Measurements from ENCODE around the gene RUFY3. TPM values are rescaled to one million over a fixed set of nuclear protein-coding genes. Genes with fewer than 3 reads are reported as not detected.

Gene RUFY3
- polyA plus RNA-seq, 3 donors, result 11.1 to 37.3 (median 12.5) TPM

DNA sequence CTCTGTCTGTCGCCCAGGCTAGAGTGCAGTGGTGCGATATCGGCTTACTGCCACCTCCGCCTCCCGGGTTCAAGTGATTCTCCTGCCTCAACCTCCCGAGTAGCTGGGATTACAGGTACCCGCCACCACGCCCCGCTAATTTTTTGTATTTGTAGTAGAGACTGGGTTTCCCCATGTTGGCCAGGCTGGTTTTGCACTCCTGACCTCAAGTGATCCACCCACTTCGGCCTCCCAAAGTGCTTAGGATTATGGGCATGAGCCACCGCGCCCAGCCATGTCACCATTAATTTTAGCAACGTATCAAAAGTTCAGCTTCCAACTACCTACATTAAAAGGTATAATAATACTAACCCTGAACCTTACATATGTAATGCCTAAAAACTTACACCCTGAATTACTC lies 34.4 kb upstream of the RUFY3 start:
- no peaks in the 10 kb centered on the region for H3K36me3 ChIP-seq (replicated peaks in 1 of 2; ENCODE audit: control insufficient read depth in 1 of 2, insufficient read depth in 2 of 2, low read length in 2 of 2)
- peak overlapping the region; percentile 89 to 99 (median 98) for H3K27ac Mint-ChIP-seq
- H3K4me3 Mint-ChIP-seq, result peak overlapping the region; percentile 95 to 98
- peaks cover 37% of the 10 kb centered on the region for H3K79me2 ChIP-seq (ENCODE audit: insufficient read depth, low read length)
- peaks cover 38% of the 10 kb centered on the region for H3K4me1 Mint-ChIP-seq
- no peak for TF ChIP-seq CTCF (IDR thresholded peaks at IDR 0.05)
- H4K20me1 ChIP-seq (ENCODE audit: insufficient read depth, low read length), result peaks cover 11% of the 10 kb centered on the region
- intact Hi-C loops (cut with micrococcal nuclease), result loop anchor here in 1 of 2 donors (10.0 kb wide), 1 partner anchor 157 kb away; no protein-coding TSS in a partner anchor
- H3K27me3 ChIP-seq (ENCODE audit: control insufficient read depth in 2 of 2, insufficient read depth in 2 of 2, low read length in 2 of 2), result no peaks in the 10 kb centered on the region
- 0% methylated on average over 1 of the region's 13 CpGs for WGBS (ENCODE audit: insufficient coverage)
- H3K27me3 Mint-ChIP-seq (ENCODE audit: low read depth in 3 of 3), result peaks cover 0 to 3% (median 2%) of the 10 kb centered on the region in 3 donors
- H3K9ac ChIP-seq (ENCODE audit: insufficient read depth, low read length, poor library complexity, severe bottlenecking), result peak overlapping the region; percentile 85
- no peaks in the 10 kb centered on the region for H3K9me3 ChIP-seq (replicated peaks in 1 of 2; ENCODE audit: control insufficient read depth in 1 of 2, insufficient read depth in 1 of 2, low read length in 2 of 2)
- H3K36me3 Mint-ChIP-seq, result peaks cover 2 to 11% of the 10 kb centered on the region in 2 donors
- peak overlapping the region; percentile 99 for H2AFZ ChIP-seq (ENCODE audit: insufficient read depth, low read depth, low read length, poor library complexity, severe bottlenecking)
- DNase-seq, result peak in 1 of 3 donors; percentile 14
- H3K4me3 ChIP-seq (replicated peaks in 1 of 3; ENCODE audit: low read depth in 2 of 3, low read length in 3 of 3), result peak overlapping the region; percentile 68 to 95 (median 93)
- H3K4me1 ChIP-seq (ENCODE audit: control insufficient read depth in 1 of 2, insufficient read depth in 2 of 2, low read length in 2 of 2), result peaks cover 37 to 50% of the 10 kb centered on the region in 2 donors
- H3K4me2 ChIP-seq (replicated peaks; ENCODE audit: extremely low read depth, low read length, poor library complexity, severe bottlenecking), result peak overlapping the region; percentile 83
- peak overlapping the region; percentile 93 to 95 for H3K27ac ChIP-seq (ENCODE audit: low read depth in 1 of 2, low read length in 2 of 2)
- peaks cover 0 to under 1% (median 0%) of the 10 kb centered on the region in 7 donors for H3K9me3 Mint-ChIP-seq

DNA sequence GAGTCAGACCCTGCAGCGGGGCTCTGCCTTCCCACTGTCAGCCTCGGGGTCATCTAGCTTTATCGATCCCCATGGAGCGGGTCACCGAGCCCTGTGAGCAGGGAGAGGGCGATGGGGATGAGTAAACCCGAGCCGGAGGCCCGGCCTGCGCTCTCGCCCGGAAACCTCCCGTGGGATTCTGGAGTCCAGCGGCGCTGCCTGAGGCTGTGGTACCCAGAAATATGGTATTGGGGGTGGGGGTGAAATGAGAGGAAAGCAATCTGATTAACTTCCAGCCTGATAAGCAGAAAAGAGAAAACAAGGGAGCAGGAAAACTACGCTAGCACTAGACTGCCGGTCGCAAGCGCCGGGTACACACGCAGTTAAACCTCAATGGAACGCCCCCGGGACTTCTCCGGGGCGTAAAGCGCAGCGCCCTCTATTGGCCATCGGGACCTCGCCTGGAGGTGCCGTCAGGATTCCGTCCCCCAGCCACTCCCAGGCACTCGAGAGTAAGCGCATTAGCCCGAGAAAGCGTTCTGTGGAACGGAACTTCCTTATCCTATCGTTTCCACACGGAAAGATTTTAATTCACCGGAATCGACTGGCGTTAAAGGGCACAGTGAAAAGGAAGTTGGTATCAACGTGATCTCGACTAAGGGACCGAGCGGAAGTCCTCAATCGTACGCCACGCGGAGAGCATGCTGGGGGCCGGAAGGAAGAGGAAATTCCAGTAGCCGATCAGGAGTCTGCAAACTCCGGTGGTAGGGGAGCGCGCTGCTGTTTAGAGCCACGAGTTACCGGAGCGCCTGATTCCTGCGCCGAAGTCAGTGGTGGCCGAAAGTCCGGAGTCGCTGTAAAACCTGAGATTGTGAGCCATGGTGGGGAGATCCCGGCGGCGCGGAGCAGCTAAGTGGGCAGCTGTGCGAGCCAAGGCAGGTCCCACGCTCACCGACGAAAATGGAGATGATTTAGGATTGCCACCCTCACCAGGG lies 33.7 kb upstream of the RUFY3 start, which contains the start of gene UTP3:
UTP3 (plus strand) TSS at position 712 of the 974 bp plus-strand sequence; CDS start at position 858, 146 bp downstream.
- H3K9ac ChIP-seq (ENCODE audit: insufficient read depth, low read length, poor library complexity, severe bottlenecking), result peak within 1 kb of the TSS; percentile 85
- peaks cover 11% of the 10 kb centered on the region for H4K20me1 ChIP-seq (ENCODE audit: insufficient read depth, low read length)
- Mint-ChIP-seq H3K27me3 (ENCODE audit: low read depth in 3 of 3) (peaks cover 0 to 3% (median 2%) of the 10 kb centered on the region in 3 donors), H3K4me1 (peaks cover 38% of the 10 kb centered on the region), H3K27ac (peak within 1 kb of the TSS; percentile 89 to 99 (median 98)), H3K9me3 (no peaks in the 10 kb centered on the region), H3K36me3 (peaks cover 2 to 13% of the 10 kb centered on the region in 2 donors), H3K4me3 (peak within 1 kb of the TSS; percentile 95 to 98)
- peak within 1 kb of the TSS; percentile 83 for H3K4me2 ChIP-seq (replicated peaks; ENCODE audit: extremely low read depth, low read length, poor library complexity, severe bottlenecking)
- peak within 1 kb of the TSS; percentile 93 to 95 for H3K27ac ChIP-seq (ENCODE audit: low read depth in 1 of 2, low read length in 2 of 2)
- peaks cover 42 to 54% of the 10 kb centered on the region in 2 donors for H3K4me1 ChIP-seq (ENCODE audit: control insufficient read depth in 1 of 2, insufficient read depth in 2 of 2, low read length in 2 of 2)
- peak within 1 kb of the TSS; percentile 99 for H2AFZ ChIP-seq (ENCODE audit: insufficient read depth, low read depth, low read length, poor library complexity, severe bottlenecking)
- peak within 1 kb of the TSS; percentile 68 to 95 (median 93) for H3K4me3 ChIP-seq (replicated peaks in 1 of 3; ENCODE audit: low read depth in 2 of 3, low read length in 3 of 3)
- H3K9me3 ChIP-seq (replicated peaks in 1 of 2; ENCODE audit: control insufficient read depth in 1 of 2, insufficient read depth in 1 of 2, low read length in 2 of 2), result no peaks in the 10 kb centered on the region
- TF ChIP-seq CTCF (IDR thresholded peaks at IDR 0.05), result peak; percentile 96
- intact Hi-C loops (cut with micrococcal nuclease), result loop anchor here (2.0 to 10.0 kb wide), 3 partner anchors 17 to 157 kb away; partner anchors contain the start of gene GRSF1 (in 1 of the 2)
- no peaks in the 10 kb centered on the region for H3K27me3 ChIP-seq (ENCODE audit: control insufficient read depth in 2 of 2, insufficient read depth in 2 of 2, low read length in 2 of 2)
- peak; percentile 96 to 98 (median 98) for DNase-seq
- 0% methylated on average over 64 of the region's 70 CpGs for WGBS (ENCODE audit: insufficient coverage)
- H3K36me3 ChIP-seq (replicated peaks in 1 of 2; ENCODE audit: control insufficient read depth in 1 of 2, insufficient read depth in 2 of 2, low read length in 2 of 2), result no peaks in the 10 kb centered on the region
- peaks cover 44% of the 10 kb centered on the region for H3K79me2 ChIP-seq (ENCODE audit: insufficient read depth, low read length)

Measured in CD14-positive monocyte (primary cell).